Esophagus squamous epithelium (tissue), 4 donors: Measurements from ENCODE around the gene CNTD1.

Experiments
- CTCF ChIP-seq, 6 experiments: fragments of 450-650 bp in 4 of 6; fragments of 200-600 bp in 2 of 6; sonication (generic) in 2 of 6; IDR thresholded peaks; one replicate each; pipeline ENCODE4 v1.5.1; 2016 to 2019; ENCODE audit warnings: antibody characterized with exemption in 6 of 6, mild to moderate bottlenecking in 4 of 6, moderate library complexity in 4 of 6
- POLR2A ChIP-seq, 4 donors: fragments of 450-650 bp; IDR thresholded peaks; one replicate each; pipeline ENCODE4 v1.6.1; 2017; ENCODE audit warnings: antibody characterized with exemption in 4 of 4, mild to moderate bottlenecking in 4 of 4, moderate library complexity in 3 of 4

- TF ChIP-seq CTCF (IDR thresholded peaks at IDR 0.05) (no peak), POLR2A (IDR thresholded peaks at IDR 0.05) (no peak)
These were observed 49.4 kb downstream of the CNTD1 start for GRCh38 chr17:42848093-42848492.
